ENCODE data around the gene KDM2A. TPM values are rescaled to one million over a fixed set of nuclear protein-coding genes. Genes with fewer than 3 reads are reported as not detected.

KDM2A gene
- total and polyA plus RNA-seq, 2 donors (not counting 3 experiments of a cell fraction or from before 2014, with no cell fraction given) = 72.2 to 79.5 TPM

DNA sequence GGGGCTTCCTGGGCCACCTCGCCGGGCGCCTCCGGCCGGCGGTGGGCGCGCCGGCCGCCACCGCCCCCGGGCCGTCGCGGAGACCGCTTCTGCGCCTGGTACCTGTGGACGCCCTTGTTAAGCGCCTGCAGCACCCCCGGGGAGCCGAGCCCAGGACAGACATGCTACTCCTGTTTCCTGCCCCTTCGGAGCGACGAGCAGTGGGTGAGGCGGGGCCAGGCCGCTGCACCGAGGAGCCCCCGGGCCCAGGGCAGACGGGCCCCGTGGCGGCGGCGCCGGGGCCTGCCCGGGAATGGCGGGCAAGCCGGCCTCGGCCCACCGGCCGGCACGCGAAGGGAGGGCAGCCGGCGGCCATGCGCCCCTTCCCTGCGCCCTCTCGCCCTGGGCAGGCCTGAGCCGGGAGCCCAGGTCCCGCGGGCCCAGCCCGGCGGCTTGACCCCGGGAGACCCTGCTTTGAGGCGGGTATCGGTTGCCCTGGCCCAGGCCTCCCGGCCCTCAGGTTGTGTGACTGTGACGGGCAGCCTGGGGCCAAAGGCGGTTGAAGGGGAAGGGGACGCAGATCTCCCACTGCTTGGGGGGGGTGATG is 789 bp upstream of the KDM2A start:
- peak overlapping the region in 2 of 3 experiments; percentile 30 to 37 for H3K4me3 ChIP-seq (replicated peaks in 1 of 3; ENCODE audit: insufficient read depth in 1 of 3, low read depth in 1 of 3, low read length in 3 of 3)
- H2AFZ ChIP-seq (ENCODE audit: low read depth, low read length) = peak overlapping the region; percentile 99
- TF ChIP-seq JUN (IDR thresholded peaks at IDR 0.05; ENCODE audit: borderline replicate concordance, insufficient read depth, insufficient read length, low read depth) (no peak), POLR2A (IDR thresholded peaks at IDR 0.05; ENCODE audit: low read depth, low read length) (peak; percentile 37)
- TF ChIP-seq, protein P1, sequence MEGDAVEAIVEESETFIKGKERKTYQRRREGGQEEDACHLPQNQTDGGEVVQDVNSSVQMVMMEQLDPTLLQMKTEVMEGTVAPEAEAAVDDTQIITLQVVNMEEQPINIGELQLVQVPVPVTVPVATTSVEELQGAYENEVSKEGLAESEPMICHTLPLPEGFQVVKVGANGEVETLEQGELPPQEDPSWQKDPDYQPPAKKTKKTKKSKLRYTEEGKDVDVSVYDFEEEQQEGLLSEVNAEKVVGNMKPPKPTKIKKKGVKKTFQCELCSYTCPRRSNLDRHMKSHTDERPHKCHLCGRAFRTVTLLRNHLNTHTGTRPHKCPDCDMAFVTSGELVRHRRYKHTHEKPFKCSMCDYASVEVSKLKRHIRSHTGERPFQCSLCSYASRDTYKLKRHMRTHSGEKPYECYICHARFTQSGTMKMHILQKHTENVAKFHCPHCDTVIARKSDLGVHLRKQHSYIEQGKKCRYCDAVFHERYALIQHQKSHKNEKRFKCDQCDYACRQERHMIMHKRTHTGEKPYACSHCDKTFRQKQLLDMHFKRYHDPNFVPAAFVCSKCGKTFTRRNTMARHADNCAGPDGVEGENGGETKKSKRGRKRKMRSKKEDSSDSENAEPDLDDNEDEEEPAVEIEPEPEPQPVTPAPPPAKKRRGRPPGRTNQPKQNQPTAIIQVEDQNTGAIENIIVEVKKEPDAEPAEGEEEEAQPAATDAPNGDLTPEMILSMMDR (IDR thresholded peaks at IDR 0.05; ENCODE audit: extremely low read depth in 1 of 2, insufficient read depth in 1 of 2, low read depth in 1 of 2, low read length in 2 of 2) = no peak
- peak overlapping the region; percentile 78 for H3K9ac ChIP-seq (replicated peaks; ENCODE audit: extremely low read depth, insufficient read depth, low read length)
- H4K20me1 ChIP-seq (replicated peaks; ENCODE audit: control insufficient read depth, extremely low read depth, insufficient read depth, low read length) = peaks cover 2% of the 10 kb centered on the region
- dilution Hi-C loops (cut with MboI; ENCODE audit: extremely low pct_ligation_motif_present, low sequenced_read_pairs) (no loop called here), intact Hi-C loops (cut with micrococcal nuclease) (loop anchor here (2.0 kb wide), 1 partner anchor 37 kb away; no protein-coding TSS in a partner anchor)
- no peak for FAIRE-seq
- peaks cover 0 to under 1% of the 10 kb centered on the region in 2 experiments for H3K27me3 ChIP-seq (ENCODE audit: control insufficient read depth in 2 of 2, insufficient read depth in 2 of 2, low read length in 2 of 2)
- H3K36me3 ChIP-seq (ENCODE audit: control insufficient read depth in 2 of 2, extremely low read depth in 1 of 2, insufficient read depth in 2 of 2, low read length in 2 of 2) = no peaks in the 10 kb centered on the region
- DNase-seq (ENCODE audit: low read depth, low spot score) = peak; percentile 34
- H3K4me2 ChIP-seq (ENCODE audit: insufficient read depth, low read length) = peak overlapping the region; percentile 67
- no peaks in the 10 kb centered on the region for H3K9me1 ChIP-seq (replicated peaks; ENCODE audit: control insufficient read depth, extremely low read depth, insufficient read depth, low read length)
- peak overlapping the region; percentile 86 for H3K27ac ChIP-seq (ENCODE audit: insufficient read depth, low read depth, low read length)
- CTCF ChIA-PET = interaction anchor here (0.7 to 3.6 kb wide), 7 partner anchors 24 to 199 kb away, joined by 3 to 11 read pairs (median 4); no protein-coding TSS in a partner anchor
- POLR2A ChIA-PET = interaction anchor here (0.8 to 1.0 kb wide), 3 partner anchors 29 to 123 kb away, joined by 3 read pairs; no protein-coding TSS in a partner anchor
- BruUV-seq (replicated peaks) = no TSS peak
- peaks cover 21% of the 10 kb centered on the region for H3K4me1 ChIP-seq (ENCODE audit: control insufficient read depth, extremely low read depth, insufficient read depth, low read length)
- H3K79me2 ChIP-seq (ENCODE audit: control insufficient read depth, insufficient read depth, low read length) = peaks cover 41% of the 10 kb centered on the region
- H3K9me3 ChIP-seq (replicated peaks; ENCODE audit: control insufficient read depth, insufficient read depth, low read length) = no peaks in the 10 kb centered on the region
